ENCODE measurements around the gene TEPSIN.

DNA sequence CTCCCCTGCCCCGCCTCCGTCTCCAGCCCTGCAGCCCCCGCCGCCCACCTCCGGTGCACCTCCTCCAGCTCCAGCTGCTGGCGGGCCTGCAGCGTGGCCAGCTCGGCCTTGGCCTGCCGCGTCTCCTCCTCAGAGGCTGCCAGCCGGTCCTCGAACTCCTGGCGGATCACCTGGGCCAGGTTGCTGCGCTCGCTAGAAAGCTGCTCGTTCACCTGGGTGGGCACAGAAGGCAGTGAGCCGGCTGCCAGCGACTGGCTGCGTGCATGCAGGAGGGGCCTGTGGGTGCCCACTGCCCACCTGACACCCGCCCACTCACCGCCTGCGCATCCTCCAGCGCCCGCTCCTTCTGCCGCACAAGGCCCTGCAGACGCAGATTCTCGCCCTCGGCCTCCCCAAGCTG is 48.3 kb downstream of the TEPSIN start:
- TF ChIP-seq, protein P1, sequence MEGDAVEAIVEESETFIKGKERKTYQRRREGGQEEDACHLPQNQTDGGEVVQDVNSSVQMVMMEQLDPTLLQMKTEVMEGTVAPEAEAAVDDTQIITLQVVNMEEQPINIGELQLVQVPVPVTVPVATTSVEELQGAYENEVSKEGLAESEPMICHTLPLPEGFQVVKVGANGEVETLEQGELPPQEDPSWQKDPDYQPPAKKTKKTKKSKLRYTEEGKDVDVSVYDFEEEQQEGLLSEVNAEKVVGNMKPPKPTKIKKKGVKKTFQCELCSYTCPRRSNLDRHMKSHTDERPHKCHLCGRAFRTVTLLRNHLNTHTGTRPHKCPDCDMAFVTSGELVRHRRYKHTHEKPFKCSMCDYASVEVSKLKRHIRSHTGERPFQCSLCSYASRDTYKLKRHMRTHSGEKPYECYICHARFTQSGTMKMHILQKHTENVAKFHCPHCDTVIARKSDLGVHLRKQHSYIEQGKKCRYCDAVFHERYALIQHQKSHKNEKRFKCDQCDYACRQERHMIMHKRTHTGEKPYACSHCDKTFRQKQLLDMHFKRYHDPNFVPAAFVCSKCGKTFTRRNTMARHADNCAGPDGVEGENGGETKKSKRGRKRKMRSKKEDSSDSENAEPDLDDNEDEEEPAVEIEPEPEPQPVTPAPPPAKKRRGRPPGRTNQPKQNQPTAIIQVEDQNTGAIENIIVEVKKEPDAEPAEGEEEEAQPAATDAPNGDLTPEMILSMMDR (IDR thresholded peaks at IDR 0.05), result no peak
- no peak for TF ChIP-seq EP300 (IDR thresholded peaks at IDR 0.05)
- no peak for TF ChIP-seq POLR2AphosphoS5 (IDR thresholded peaks at IDR 0.05)
- TF ChIP-seq POLR2A (IDR thresholded peaks at IDR 0.05), result no peak
